IPS-NIHi7 (cell line): Measurements from ENCODE around the gene RNFT1.
A peak's percentile ranks its signal among the peaks of the same experiment; 100 is the strongest.
"Not testable (repeated sequence)": the region's sequence is repeated elsewhere in the genome, so short reads cannot be mapped to it uniquely, and the experiment has no call there.

ENCODE experiments used
- DNase-seq: peaks from one replicate; pipeline ENCODE4 v3.0.0; 2012; ENCODE audit warnings: mixed read lengths; ENCODE audit errors: extremely low spot score

Gene RNFT1

DNA sequence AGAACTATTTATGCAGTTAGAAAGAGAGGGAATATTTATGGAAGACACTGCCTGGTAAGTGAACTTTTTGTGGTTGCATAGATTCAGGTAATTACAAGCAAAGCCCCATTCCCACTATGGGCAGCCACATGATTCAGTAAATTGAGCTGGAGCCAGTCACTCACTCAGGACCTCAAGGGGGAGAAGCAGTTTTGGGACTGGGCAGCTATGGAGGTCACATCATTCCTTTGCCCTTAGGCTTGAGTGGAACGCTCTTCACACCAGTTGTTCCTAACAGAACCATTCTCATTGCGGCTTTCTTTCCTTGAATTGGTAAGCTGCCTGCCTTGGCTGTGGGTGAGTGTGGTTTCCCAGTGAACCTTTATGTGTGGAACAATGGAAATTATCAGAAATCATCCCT lies 34.4 kb downstream of the RNFT1 start:
- DNase-seq: not testable (repeated sequence)

DNA sequence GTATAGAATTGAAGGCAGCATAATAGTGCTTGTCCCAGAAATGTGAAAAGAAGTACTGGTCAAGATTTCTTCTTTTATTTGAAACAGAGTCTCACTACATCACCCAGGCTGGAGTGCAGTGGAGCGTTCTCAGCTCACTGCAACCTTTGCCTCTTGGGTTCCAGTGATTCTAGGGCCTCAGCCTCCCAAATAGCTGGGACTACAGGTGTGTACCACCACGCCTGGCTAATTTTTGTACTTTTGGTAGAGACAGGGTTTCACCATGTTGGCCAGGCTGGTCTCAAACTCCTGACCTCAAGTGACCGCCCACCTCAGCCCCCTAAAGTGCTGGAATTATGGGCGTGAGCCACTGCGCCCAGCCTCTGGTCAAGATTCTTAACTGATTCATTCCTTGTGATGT lies 43.9 kb downstream of the RNFT1 start:
- DNase-seq: not testable (repeated sequence)

DNA sequence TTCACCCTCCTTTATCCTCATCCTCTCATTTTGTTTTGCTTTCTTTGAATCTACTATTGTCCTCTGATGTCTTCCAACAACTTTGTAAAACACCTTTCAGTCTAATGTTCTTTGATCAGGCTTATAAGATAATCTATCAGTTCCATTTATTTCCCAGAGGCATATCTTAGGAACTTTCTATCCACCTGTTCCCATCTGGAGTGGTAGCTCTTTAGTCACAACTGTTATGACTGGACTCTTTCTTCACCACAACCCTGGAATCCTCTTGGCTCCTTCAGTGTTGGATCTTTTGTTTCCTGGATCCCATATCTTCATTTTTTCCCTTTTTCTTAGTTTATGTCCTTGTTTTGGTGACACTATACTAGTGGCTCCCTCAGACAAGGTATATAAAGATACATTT lies 48.1 kb downstream of the RNFT1 start:
- DNase-seq: no peak

DNA sequence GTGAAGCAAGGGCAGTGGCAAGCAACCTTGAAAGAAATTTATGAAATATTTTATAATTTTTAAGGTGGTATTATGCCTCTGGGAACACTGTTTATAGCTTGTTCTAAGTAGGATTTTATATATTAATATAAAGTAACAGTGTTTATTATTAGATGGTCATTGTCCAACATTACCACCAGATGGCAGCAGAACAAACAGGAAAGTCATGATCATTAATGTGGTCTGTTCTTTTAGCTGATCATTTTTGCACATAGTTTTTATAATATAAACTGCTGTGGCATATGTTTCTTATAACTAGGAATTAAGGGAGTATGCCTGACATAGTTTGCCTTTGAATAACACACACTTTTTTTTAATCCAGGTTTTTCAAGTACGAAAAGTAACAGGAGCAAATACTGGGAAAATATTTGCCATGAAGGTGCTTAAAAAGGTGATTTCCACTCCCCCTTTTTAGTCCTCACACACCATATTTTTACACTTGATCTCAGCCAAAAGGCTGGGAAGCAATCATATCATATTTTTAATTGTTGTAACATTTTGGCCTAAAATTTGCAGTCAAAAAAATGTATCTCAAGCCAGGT lies 50.2 kb downstream of the RNFT1 start:
- DNase-seq: peak; percentile 50

DNA sequence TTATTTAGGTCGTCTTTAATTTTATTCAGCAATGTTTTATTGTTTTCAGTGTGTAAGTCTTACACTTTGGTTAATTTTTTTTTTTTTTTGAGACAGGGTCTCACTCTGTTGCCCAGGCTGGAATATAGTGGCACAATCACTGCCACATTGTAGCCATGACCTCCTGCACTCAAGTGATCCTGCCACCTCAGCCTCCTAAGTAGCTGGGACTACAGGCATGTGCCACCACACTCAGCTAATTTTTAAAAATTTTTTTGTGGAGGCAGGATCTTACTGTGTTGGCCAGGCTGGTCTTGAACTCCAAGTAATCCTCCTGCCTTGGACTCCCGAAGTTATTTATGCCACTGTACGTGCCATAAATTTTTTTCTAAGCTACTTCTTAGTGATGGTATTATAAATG lies 57.1 kb downstream of the RNFT1 start:
- DNase-seq: no peak

DNA sequence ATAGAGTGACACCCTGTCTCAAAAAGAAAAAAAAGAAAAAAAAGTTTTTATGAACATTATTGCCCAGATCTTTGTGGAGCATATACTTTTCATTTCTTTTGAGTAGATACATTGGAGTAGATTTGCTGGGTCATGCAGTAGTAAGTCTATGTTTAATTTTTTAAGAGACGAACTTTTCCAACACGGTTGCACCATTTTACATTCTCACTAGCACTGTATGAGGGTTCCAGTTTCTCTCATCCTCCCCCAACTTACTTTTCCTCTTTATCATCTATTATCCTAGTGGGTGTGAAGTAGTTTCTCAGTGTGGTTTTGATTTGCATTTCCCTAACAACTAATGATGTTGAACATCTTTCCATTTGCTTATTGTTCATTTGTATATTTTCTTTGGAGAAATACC lies 61.1 kb downstream of the RNFT1 start:
- no peak for DNase-seq
